Renal cortical epithelial cell (primary cell): ENCODE measurements around the gene NR3C1. TPM values are rescaled to one million over a fixed set of nuclear protein-coding genes. Genes with fewer than 3 reads are reported as not detected.

Experiments used
- DNase-seq: peaks from one replicate; pipeline ENCODE4 v3.0.0-alpha.2; 2011; ENCODE audit warnings: low read depth
- total RNA-seq: library from RNA; depleted of rRNA; stranded (reverse); fragments of >200 nt; gene quantifications from 2 replicates; pipeline ENCODE4 v1.2.3, GENCODE V29; 2014

Gene NR3C1
- total RNA-seq, 1 donor from 2014 or later: 40.0 TPM

GRCh38 chr5:143234162-143234842 is 169.2 kb downstream of the NR3C1 start:
- peak; percentile 89 for DNase-seq

GRCh38 chr5:143233031-143233430 is 170.5 kb downstream of the NR3C1 start:
- DNase-seq: peak; percentile 72

- peak; percentile 78 for DNase-seq
Measured at GRCh38 chr5:143231973-143232812, 171.3 kb downstream of the NR3C1 start.

- no peak for DNase-seq
Measured at GRCh38 chr5:143231416-143231815, 172.1 kb downstream of the NR3C1 start.

GRCh38 chr5:143230676-143230996 is 172.8 kb downstream of the NR3C1 start:
- no peak for DNase-seq

GRCh38 chr5:143229896-143230675 is 173.4 kb downstream of the NR3C1 start:
- peak; percentile 97 for DNase-seq

- no peak for DNase-seq
Measured at GRCh38 chr5:143229426-143229895, 174.0 kb downstream of the NR3C1 start.

GRCh38 chr5:143228597-143229293 is 174.7 kb downstream of the NR3C1 start:
- no peak for DNase-seq
